ENCODE measurements around the gene BMF. TPM values are rescaled to one million over a fixed set of nuclear protein-coding genes. Genes with fewer than 3 reads are reported as not detected.
"Not testable (repeated sequence)": the region's sequence is repeated elsewhere in the genome, so short reads cannot be mapped to it uniquely, and the experiment has no call there.

BMF gene
- total and polyA plus RNA-seq, 4 donors = 0.63 to 10.2 (median 4.0) TPM

- H3K4me1 ChIP-seq (ENCODE audit: control insufficient read depth in 4 of 4, insufficient read depth in 4 of 4, low read length in 3 of 4); H3K36me3 ChIP-seq (ENCODE audit: control insufficient read depth in 4 of 4, insufficient read depth in 3 of 4, low read depth in 1 of 4, low read length in 3 of 4); H3K27ac ChIP-seq (ENCODE audit: low read depth in 1 of 2, low read length in 2 of 2); DNase-seq (ENCODE audit: low spot score); H3K27me3 ChIP-seq (ENCODE audit: control insufficient read depth in 4 of 4, insufficient read depth in 4 of 4, low read length in 3 of 4); H3K9ac ChIP-seq (ENCODE audit: low read depth in 1 of 2, low read length in 2 of 2); H3K9me3 ChIP-seq (ENCODE audit: control insufficient read depth in 4 of 4, low read length in 3 of 4); H3K4me3 ChIP-seq (ENCODE audit: low read depth in 1 of 3, low read length in 3 of 3): not testable (repeated sequence)
- 94% methylated on average over 27 of the region's 27 CpGs for WGBS
These were observed 34.0 kb downstream of the BMF start for GRCh38 chr15:40074656-40075055.

DNA sequence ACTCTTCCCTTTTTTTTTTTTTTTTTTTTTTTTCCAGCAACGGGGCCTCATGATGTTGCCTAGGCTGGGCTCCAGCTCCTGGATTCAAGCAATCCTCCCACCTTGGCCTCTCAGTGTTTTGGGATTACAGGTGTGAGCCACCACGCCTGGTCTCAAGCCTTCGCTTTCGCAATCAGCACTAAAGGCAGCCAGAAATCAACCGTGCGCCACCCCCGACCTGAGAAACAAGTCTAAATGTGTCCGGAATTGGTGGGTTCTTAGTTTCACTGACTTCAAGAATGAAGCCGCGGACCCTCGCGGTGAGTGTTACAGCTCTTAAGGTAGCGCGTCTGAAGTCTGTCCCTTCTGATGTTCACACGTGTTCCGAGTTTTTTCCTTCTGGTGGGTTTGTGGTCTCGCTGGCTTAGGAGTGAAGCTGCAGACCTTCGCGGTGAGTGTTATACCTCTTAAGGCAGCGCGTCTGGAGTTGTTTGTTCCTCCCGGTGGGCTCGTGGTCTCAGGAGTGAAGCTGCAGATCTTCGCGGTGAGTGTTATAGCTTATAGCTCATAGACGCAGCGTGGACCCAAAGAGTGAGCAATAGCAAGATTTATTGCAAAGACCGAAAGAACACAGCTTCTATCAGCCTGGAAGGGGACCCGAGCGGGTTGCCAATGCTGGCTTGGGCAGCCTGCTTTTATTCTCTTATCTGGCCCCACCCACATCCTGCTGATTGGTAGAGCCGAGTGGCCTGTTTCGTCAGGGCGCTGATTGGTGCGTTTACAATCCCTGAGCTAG is 34.8 kb downstream of the BMF start:
- H3K4me1 ChIP-seq (ENCODE audit: control insufficient read depth in 4 of 4, insufficient read depth in 4 of 4, low read length in 3 of 4) = peaks cover 9 to 12% (median 11%) of the 10 kb centered on the region in 4 donors
- H3K27me3 ChIP-seq (ENCODE audit: control insufficient read depth in 4 of 4, insufficient read depth in 4 of 4, low read length in 3 of 4); H3K4me3 ChIP-seq (ENCODE audit: low read depth in 1 of 3, low read length in 3 of 3); H3K36me3 ChIP-seq (ENCODE audit: control insufficient read depth in 4 of 4, insufficient read depth in 3 of 4, low read depth in 1 of 4, low read length in 3 of 4); H3K9ac ChIP-seq (ENCODE audit: low read depth in 1 of 2, low read length in 2 of 2); H3K27ac ChIP-seq (ENCODE audit: low read depth in 1 of 2, low read length in 2 of 2); H3K9me3 ChIP-seq (ENCODE audit: control insufficient read depth in 4 of 4, low read length in 3 of 4); DNase-seq (ENCODE audit: low spot score): not testable (repeated sequence)
- WGBS = 84% methylated on average over 34 of the region's 34 CpGs

GRCh38 chr15:40072216-40072990 is 36.3 kb downstream of the BMF start:
- no peak overlapping the region for H3K4me3 ChIP-seq (ENCODE audit: low read depth in 1 of 3, low read length in 3 of 3)
- H3K27me3 ChIP-seq (ENCODE audit: control insufficient read depth in 4 of 4, insufficient read depth in 4 of 4, low read length in 3 of 4) = no peaks in the 10 kb centered on the region
- no peak overlapping the region for H3K27ac ChIP-seq (ENCODE audit: low read depth in 1 of 2, low read length in 2 of 2)
- H3K36me3 ChIP-seq (ENCODE audit: control insufficient read depth in 4 of 4, insufficient read depth in 3 of 4, low read depth in 1 of 4, low read length in 3 of 4) = no peaks in the 10 kb centered on the region
- H3K4me1 ChIP-seq (ENCODE audit: control insufficient read depth in 4 of 4, insufficient read depth in 4 of 4, low read length in 3 of 4) = peaks cover 11 to 19% (median 18%) of the 10 kb centered on the region in 4 donors
- H3K9me3 ChIP-seq (ENCODE audit: control insufficient read depth in 4 of 4, low read length in 3 of 4) = no peaks in the 10 kb centered on the region
- TF ChIP-seq FOXA2 (IDR thresholded peaks at IDR 0.05) (no peak), RXRA (IDR thresholded peaks at IDR 0.05) (no peak), EGR1 (IDR thresholded peaks at IDR 0.05; ENCODE audit: low read depth in 2 of 2) (no peak)
- TF ChIP-seq, protein P1, sequence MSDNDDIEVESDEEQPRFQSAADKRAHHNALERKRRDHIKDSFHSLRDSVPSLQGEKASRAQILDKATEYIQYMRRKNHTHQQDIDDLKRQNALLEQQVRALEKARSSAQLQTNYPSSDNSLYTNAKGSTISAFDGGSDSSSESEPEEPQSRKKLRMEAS (IDR thresholded peaks at IDR 0.05) = no peak
- TF ChIP-seq, protein P2, sequence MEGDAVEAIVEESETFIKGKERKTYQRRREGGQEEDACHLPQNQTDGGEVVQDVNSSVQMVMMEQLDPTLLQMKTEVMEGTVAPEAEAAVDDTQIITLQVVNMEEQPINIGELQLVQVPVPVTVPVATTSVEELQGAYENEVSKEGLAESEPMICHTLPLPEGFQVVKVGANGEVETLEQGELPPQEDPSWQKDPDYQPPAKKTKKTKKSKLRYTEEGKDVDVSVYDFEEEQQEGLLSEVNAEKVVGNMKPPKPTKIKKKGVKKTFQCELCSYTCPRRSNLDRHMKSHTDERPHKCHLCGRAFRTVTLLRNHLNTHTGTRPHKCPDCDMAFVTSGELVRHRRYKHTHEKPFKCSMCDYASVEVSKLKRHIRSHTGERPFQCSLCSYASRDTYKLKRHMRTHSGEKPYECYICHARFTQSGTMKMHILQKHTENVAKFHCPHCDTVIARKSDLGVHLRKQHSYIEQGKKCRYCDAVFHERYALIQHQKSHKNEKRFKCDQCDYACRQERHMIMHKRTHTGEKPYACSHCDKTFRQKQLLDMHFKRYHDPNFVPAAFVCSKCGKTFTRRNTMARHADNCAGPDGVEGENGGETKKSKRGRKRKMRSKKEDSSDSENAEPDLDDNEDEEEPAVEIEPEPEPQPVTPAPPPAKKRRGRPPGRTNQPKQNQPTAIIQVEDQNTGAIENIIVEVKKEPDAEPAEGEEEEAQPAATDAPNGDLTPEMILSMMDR (IDR thresholded peaks at IDR 0.05; ENCODE audit: low read depth, low read length, missing input control) = no peak
- H3K9ac ChIP-seq (ENCODE audit: low read depth in 1 of 2, low read length in 2 of 2) = no peak overlapping the region
- no peak for DNase-seq (ENCODE audit: low spot score)
- 82% methylated on average over 34 of the region's 34 CpGs for WGBS

GRCh38 chr15:40070608-40071218 is 38.0 kb downstream of the BMF start:
- Histone ChIP-seq H3K27me3 (ENCODE audit: control insufficient read depth in 4 of 4, insufficient read depth in 4 of 4, low read length in 3 of 4) (no peaks in the 10 kb centered on the region), H3K9me3 (ENCODE audit: control insufficient read depth in 4 of 4, low read length in 3 of 4) (no peaks in the 10 kb centered on the region), H3K9ac (ENCODE audit: low read depth in 1 of 2, low read length in 2 of 2) (no peak overlapping the region), H3K4me1 (ENCODE audit: control insufficient read depth in 4 of 4, insufficient read depth in 4 of 4, low read length in 3 of 4) (peaks cover 11 to 19% (median 18%) of the 10 kb centered on the region in 4 donors), H3K27ac (ENCODE audit: low read depth in 1 of 2, low read length in 2 of 2) (no peak overlapping the region), H3K4me3 (ENCODE audit: low read depth in 1 of 3, low read length in 3 of 3) (no peak overlapping the region), H3K36me3 (ENCODE audit: control insufficient read depth in 4 of 4, insufficient read depth in 3 of 4, low read depth in 1 of 4, low read length in 3 of 4) (no peaks in the 10 kb centered on the region)
- no peak for TF ChIP-seq JUND (IDR thresholded peaks at IDR 0.05)
- TF ChIP-seq, protein P1 (IDR thresholded peaks at IDR 0.05) = no peak
- no peak for TF ChIP-seq REST (IDR thresholded peaks at IDR 0.05)
- TF ChIP-seq SP1 (IDR thresholded peaks at IDR 0.05) = no peak
- no peak for TF ChIP-seq FOXA1 (IDR thresholded peaks at IDR 0.05)
- TF ChIP-seq HNF4A (conservative IDR thresholded peaks at IDR 0.05) = no peak
- no peak for TF ChIP-seq RAD21 (IDR thresholded peaks at IDR 0.05)
- WGBS = 95% methylated on average over 8 of the region's 8 CpGs
- DNase-seq (ENCODE audit: low spot score) = no peak
